HG03565 (cell line): ENCODE data around the gene NOTCH1.

ENCODE experiments used
- ATAC-seq: cut with Tn5 transposase; IDR thresholded peaks from one replicate; pipeline ENCODE4 v1.9.1; 2021; ENCODE audit warnings: mild to moderate bottlenecking, moderate library complexity; ENCODE audit not compliant: unreplicated experiment

Gene NOTCH1

GRCh38 chr9:136470356-136470755, 75.5 kb downstream of the NOTCH1 start:
- no peak for ATAC-seq

- ATAC-seq, result no peak
These were observed 78.1 kb downstream of the NOTCH1 start for GRCh38 chr9:136467766-136468165.

GRCh38 chr9:136466155-136466541, 79.7 kb downstream of the NOTCH1 start:
- ATAC-seq, result no peak

- no peak for ATAC-seq
These were observed 80.2 kb downstream of the NOTCH1 start for GRCh38 chr9:136465500-136466154.

DNA sequence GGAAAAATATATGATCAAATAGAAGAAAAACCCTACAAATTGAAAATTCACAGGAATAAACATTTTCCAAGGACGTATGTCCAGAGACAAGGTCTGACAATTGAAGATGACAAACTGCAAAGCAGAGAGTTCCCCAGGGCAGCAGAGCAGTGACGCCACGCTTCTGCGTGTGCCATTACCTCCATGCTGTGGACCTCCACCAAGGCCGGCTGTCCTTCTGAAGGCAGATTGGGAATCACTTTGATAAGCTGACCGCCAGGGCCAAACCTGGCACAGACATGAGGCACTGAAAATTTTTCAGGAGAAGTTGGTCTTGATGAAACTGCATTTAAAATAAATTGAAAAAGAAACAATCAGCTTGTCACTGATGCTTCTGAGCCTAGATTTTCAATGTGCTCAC, 81.6 kb downstream of the NOTCH1 start:
- ATAC-seq, result no peak

GRCh38 chr9:136463578-136463977, 82.3 kb downstream of the NOTCH1 start:
- ATAC-seq, result no peak

DNA sequence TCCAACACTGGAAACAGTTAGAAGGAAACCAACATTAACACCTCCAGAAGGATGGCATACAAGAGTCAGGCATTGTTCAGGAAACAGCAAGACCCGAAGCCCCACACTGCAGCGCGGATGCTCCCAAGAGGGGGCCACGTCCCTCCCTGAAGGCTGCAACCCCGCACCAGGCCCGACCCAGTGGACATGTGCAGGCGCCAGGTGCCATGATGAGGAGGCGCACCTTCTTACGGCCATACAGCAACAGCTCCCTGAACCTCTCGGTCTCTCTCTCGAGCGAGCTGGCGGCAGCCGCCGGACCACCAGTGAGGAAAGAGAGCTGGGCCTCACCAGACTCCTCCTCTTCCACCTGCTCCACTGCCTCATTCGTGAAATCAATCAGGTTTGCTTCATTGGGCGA, 83.2 kb downstream of the NOTCH1 start:
- no peak for ATAC-seq

GRCh38 chr9:136460772-136461325, 85.0 kb downstream of the NOTCH1 start:
- no peak for ATAC-seq

GRCh38 chr9:136459425-136459824, 86.4 kb downstream of the NOTCH1 start:
- no peak for ATAC-seq

- ATAC-seq, result no peak
These were observed 88.5 kb downstream of the NOTCH1 start for GRCh38 chr9:136457326-136457725.

DNA sequence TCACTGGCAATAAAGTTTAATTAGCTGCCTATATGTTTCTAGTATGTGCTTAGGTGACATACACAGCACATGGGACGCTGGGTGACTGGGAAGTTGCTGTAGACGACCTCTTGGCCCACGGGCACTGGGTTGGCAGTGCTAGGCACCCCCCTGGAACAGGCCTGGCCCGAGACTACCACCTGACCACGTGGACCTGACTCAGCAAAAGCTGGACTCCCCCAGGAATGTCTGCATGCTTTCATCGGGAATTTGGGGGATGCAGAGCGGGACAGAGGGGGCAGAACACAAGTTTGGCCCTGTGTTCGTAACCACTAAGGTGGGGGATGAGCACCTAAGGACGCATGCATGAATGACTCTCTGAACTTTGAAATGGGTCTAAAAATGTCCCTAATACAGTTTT, 89.6 kb downstream of the NOTCH1 start:
- no peak for ATAC-seq

GRCh38 chr9:136455043-136456002, 90.5 kb downstream of the NOTCH1 start:
- no peak for ATAC-seq

DNA sequence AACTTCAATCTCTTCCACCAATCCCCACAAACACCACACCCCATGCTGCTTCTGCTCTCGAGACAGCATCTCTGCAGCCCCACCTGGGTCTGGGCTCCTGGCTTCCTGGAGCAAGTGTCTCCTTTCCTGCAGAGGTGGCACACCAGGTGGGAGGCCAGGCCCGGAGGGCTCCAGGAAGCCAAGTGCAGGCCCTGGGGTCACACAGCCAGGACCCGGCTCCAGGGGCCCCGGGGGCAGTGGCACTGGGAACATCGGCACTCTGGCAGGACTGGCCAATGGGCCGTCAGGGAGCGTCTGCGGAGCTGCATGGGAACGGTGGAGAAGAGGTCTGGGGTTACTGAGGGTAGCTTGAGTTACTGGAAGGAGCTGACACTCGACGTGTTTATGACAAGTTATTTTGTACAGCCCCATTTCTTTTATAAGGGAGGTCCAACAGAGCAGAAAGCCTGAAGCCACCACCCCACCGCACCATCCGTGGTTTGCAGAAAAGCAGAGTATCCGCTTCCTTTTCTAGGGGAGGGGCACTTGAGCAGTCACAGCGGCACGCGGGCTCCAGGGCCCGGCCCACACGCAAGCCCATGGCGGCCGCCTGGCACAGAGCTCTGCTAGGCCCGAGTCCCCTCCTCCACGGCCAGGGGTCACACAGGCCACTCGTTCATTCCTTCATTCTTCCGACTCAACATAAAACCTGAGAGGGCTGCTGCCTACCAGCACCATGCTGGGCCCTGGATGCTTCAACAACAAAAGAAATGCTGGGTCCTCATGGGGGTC, 91.6 kb downstream of the NOTCH1 start:
- no peak for ATAC-seq

DNA sequence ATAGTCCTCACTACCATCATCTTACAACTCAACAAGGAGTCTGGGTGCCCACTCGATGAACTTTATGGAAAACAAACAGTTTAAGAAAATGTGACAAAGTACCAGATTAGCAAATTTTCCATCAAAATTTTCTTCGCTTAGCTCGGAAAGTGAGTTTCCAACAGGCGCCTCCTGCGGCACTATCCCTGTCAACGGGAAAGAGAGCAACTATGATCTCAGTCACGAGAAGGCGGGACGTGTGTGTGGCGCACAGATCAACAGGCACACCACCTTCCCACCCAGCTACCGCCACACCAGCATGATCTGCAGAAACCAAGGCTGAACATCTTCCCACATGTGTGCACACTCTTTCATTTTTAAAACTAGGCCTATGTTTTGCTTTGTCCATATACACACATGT, 92.5 kb downstream of the NOTCH1 start:
- no peak for ATAC-seq

DNA sequence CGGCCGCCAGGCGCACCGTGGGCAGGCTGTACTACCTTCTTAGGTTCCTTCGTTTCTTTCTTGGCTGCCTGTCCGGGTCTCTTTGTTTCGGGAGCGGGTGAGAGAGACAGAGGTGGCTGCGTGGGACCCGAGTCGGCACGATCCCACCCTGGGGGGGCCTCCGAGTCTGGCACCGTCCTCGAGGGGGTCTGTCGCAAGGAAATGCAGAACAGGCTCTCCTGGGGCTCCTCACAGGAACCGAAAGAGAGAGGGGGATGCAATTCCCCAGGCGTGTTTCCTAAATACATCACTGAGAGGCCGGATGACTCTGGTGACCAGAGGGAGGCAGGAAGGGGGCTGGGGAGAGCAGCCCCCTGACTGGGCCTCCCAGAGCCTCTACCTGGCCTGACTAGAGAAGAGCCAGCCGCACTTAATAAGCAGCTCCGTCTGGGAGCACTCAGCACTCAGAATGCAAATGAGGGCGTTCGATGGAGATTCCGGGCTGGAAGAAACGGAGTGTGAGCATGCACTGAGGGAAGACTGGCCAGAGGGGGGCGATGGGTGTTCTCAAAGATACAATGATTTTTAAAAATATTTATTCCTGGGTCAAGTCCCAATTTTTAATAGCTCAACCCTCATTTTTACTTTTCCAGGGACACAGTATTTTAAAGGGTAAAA, 94.5 kb downstream of the NOTCH1 start:
- ATAC-seq, result no peak

DNA sequence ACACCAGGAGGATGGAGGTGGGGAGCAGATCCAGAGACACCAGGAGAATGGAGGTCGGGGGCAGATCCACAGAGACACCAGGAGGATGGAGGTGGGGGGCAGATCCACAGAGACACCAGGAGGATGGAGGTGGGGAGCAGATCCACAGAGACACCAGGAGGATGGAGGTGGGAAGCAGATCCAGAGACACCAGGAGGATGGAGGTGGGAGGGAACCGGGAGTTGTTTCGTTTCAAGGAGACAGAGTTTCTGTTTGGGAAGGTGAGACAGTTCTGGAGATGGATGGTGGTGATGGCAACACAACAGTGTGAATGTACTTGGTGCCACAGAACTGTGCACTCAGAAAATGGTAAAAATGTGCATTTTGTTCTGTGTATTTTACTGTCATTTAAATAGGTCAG, 97.2 kb downstream of the NOTCH1 start:
- ATAC-seq, result no peak

GRCh38 chr9:136447173-136447778, 98.6 kb downstream of the NOTCH1 start:
- no peak for ATAC-seq

- ATAC-seq, result no peak
These were observed 100.0 kb downstream of the NOTCH1 start for GRCh38 chr9:136445799-136446198.
